HG03060 (cell line): ENCODE results near the gene KCNK1.

Experiments used
- ATAC-seq: cut with Tn5 transposase; IDR thresholded peaks from one replicate; pipeline ENCODE4 v1.9.1; 2021; ENCODE audit warnings: low read depth, moderate number of reproducible peaks; ENCODE audit not compliant: unreplicated experiment

Gene KCNK1

DNA sequence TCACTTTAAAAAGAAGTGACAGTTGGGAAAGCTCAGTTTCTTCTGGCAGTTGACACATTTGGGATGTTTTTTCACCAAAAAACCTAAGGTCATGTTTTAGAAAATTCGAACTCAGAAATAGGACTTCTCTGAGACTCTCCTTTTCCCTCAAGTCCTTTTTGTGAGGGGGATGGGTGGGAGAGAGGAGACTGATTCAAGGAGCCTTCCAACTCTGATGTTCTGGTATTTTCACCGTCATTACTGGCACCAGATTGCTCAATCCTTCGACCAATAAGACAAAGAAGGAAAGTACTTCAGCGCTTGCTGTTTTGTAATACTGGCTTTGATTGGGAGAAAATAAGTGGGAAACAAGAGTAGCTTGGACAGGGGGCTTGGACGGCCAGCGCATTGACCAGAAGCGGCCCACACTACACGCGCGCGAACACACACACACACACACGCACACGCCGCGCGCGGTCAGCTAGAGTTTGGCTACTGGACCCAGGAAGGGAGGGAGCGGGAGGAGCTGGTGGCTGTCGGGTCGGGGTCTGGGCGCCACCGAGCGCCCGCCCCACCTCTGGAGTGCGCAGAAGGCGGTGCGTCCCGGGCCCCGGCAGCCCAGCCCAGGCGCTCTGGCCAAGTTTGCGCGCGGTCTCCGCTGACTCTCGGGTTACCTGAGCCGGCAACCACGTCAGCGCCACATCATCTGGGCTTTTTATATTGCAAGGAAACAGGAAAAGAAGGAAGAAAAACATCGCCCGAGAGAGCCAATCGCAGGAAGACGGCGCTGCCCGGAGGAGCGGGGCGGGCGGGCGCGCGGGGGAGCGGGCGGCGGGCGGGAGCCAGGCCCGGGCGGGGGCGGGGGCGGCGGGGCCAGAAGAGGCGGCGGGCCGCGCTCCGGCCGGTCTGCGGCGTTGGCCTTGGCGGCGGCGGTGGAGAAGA, at the start of gene KCNK1:
Gene KCNK1, plus strand, starts transcription at position 855 of the 921 bp plus-strand sequence. Its CDS starts 66 bp downstream, at position 921.
- ATAC-seq: no peak

- ATAC-seq: no peak
Observed at GRCh38 chr1:233565313-233565712, 48.6 kb upstream of the KCNK1 start.

- no peak for ATAC-seq
Observed at GRCh38 chr1:233566886-233567285, 47.0 kb upstream of the KCNK1 start.

- no peak for ATAC-seq
Observed at GRCh38 chr1:233569636-233570035, 44.3 kb upstream of the KCNK1 start.

GRCh38 chr1:233570216-233570615, 43.7 kb upstream of the KCNK1 start:
- no peak for ATAC-seq

GRCh38 chr1:233570706-233571105, 43.2 kb upstream of the KCNK1 start:
- no peak for ATAC-seq

- ATAC-seq: no peak
Observed at GRCh38 chr1:233572896-233573295, 41.0 kb upstream of the KCNK1 start.

DNA sequence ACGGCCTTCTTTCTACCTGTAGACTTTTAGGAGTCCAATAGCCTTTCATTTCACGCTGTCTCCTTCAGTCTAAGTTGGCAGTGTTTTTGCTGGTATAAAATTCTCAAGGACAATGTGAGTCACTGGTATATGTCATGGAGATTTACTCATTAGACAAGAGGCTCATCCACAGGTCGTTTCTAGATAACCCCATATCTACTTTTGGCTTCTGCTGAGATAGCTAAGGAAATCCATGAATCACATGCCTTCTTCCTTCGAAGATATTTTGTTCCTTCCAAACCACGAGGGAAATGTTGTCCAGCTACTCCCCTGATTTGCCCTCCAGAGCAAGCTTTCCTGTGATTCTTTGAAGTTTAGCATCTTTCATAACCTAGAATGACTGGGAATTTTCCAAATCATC, 38.5 kb upstream of the KCNK1 start:
- no peak for ATAC-seq

- no peak for ATAC-seq
Observed at GRCh38 chr1:233582439-233582838, 31.5 kb upstream of the KCNK1 start.

DNA sequence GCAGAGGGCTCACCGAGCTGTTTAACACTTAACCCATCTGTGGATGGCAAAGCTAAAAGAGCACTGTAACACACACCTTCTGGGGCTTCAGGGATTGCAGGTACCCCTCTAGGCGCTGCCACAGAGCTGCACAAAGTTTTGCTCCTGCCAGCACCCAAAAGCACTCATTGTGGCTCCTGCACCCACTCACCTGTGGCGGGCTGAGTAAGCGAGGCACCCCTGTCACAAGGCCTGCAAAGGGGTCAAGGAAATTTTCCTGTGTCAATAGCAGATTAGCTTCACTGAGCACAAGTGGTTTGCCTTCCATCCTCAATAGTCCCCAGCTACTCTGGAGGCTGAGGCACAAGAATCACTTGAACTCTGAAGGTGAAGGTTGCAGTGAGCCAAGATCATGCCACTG, 29.5 kb upstream of the KCNK1 start:
- no peak for ATAC-seq

GRCh38 chr1:233584931-233585330, 29.0 kb upstream of the KCNK1 start:
- no peak for ATAC-seq

GRCh38 chr1:233586301-233586700, 27.6 kb upstream of the KCNK1 start:
- no peak for ATAC-seq

DNA sequence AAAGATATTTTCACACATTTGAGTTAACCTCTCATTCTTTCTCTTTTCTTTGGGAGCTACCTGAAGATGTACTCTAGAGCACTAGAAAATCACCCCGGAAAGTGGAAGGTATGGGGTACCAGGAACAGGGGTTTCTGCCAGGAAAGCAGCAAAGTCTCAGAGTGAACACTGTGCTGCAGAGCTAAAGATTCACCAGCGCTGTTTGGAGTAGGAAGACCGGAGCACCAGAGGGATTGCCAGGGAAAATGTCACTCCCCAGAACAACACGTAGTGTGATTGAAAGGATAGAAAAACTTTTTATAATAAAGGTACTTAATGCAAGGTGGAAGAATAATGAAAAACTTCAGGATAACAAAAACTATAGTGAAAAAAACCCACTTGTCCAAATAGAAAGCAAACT, 26.7 kb upstream of the KCNK1 start:
- no peak for ATAC-seq

GRCh38 chr1:233587958-233588799, 25.7 kb upstream of the KCNK1 start:
- no peak for ATAC-seq

GRCh38 chr1:233597489-233597901, 16.4 kb upstream of the KCNK1 start:
- no peak for ATAC-seq

GRCh38 chr1:233598891-233599541, 14.9 kb upstream of the KCNK1 start:
- ATAC-seq: peak; percentile 92

DNA sequence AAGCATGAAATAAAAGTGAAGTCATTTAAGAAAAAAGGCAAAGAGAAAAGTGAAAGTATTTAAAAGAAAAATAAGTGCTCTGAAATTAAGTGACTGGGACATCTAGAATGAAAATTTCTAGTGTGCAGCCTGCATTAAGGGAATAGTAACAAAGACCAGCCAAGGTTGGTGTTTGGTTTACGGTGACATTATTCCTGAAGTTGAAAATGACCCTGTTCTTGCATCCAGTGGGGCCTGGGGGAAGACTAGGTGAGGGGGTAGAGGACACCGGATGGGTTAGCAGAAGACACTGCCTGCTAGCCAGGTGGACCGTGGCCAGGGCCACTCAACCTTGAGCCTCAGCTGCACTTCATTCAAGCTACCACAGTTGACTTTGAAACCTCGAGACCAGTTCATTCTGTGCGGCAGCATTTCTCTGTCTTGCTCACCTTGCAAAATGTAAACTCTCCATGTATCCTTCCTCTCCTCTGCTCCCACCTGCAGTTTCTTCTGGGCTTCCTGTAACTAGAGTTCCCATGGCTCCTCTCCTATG, 14.3 kb upstream of the KCNK1 start:
- peak; percentile 31 for ATAC-seq

DNA sequence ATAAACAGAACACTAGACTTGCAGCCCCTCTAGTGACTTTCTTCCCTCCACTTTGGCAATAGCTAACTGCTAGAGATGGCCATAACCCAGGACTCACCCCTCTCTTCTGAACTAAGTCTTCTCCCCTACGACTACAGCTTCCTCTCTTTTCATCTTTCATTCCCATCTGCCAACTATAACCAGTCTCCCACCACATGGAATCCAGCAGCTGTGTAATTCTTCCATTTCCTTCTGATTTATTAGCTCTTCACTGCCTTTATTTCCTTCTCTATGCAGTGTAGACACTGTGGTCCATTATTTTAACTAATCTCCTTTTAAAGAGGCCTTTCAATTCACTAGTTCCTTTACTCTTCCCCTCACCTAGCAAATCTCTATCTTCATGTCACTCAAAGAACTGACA, 13.4 kb upstream of the KCNK1 start:
- no peak for ATAC-seq

DNA sequence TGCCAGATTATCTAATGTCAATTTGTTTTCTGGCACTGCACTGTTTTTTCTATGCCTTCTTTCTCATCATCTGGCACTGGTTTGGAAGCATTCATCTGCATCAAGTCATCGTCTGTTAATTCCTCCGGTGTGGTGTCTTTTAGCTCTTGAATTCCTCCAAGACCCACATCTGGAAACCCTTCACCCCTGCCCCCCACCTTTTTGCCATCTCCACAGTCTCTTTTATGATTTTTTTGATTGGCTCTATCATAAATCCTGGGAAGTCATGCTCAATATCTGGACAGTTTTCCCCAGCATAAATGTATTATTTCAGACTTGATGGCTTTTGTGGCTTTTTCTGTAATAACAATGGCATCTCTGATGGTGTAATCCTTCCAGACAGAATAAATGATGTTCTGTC, 10.4 kb upstream of the KCNK1 start:
- ATAC-seq: no peak

DNA sequence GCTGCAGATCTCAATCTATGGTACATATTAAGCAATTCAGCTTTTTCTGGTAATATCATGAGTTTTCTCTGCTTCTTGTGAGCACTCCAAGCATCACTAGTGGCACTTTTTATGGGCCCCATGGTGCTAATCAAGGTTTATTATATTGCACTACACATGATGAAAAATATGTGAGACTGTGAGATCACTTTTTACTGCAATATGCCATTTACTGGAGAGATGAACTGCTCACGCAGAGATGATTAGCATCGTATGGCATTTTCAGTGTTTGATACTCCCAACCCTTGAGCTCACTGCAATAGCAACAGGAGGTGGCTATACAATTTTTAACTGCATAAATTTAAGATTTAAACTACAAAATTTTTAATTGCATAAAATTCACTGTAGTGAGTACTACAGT, 8.7 kb upstream of the KCNK1 start:
- no peak for ATAC-seq

DNA sequence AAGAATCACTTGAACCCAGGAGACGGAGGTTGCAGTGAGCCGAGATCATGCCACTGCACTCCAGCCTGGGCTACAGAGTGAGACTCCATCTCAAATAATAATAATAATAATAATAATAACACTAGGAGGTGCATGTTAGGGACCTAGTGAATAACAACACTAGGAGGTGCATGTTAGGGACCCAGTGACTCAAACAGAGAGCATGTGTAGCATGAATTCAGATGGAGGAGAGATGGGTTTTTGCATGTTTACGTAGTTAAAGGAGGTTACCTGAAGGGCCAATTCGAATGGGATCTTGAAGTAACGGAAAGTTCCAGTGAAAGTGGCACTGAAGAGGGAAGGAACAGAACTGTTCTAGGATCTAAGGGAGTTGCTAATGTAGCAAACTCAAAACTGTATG, 7.1 kb upstream of the KCNK1 start:
- ATAC-seq: no peak
